ENCODE measurements around the gene EFNA5. TPM values are rescaled to one million over a fixed set of nuclear protein-coding genes. Genes with fewer than 3 reads are reported as not detected.

Gene EFNA5
- total RNA-seq, 2 donors from 2014 or later: 5.6 to 7.2 TPM

- no peak for DNase-seq (ENCODE audit: low spot score)
- TF ChIP-seq CTCF (IDR thresholded peaks at IDR 0.05) (no peak), POLR2A (IDR thresholded peaks at IDR 0.05) (no peak), POLR2AphosphoS5 (IDR thresholded peaks at IDR 0.05) (no peak)
- Histone ChIP-seq H3K9me3 (no peaks in the 10 kb centered on the region), H3K27ac (no peak overlapping the region), H3K4me3 (no peak overlapping the region), H3K27me3 (replicated peaks; ENCODE audit: insufficient read depth) (no peaks in the 10 kb centered on the region), H3K4me1 (replicated peaks) (no peaks in the 10 kb centered on the region), H3K36me3 (no peaks in the 10 kb centered on the region)
- intact Hi-C loops (cut with DNase I): loop anchor here (10.0 kb wide), 3 partner anchors 102 to 508 kb away; partner anchors contain the start of gene EFNA5
- 65% methylated on average over 8 of the region's 8 CpGs for WGBS
These were observed 97.9 kb downstream of the EFNA5 start for GRCh38 chr5:107572715-107573368.

GRCh38 chr5:107571621-107572536 is 98.9 kb downstream of the EFNA5 start:
- DNase-seq (ENCODE audit: low spot score): peak; percentile 97
- WGBS: 2% methylated on average over 26 of the region's 26 CpGs
- no peaks in the 10 kb centered on the region for H3K36me3 ChIP-seq
- no peaks in the 10 kb centered on the region for H3K9me3 ChIP-seq
- intact Hi-C loops (cut with DNase I): loop anchor here (10.0 kb wide), 3 partner anchors 103 to 507 kb away; partner anchors contain the start of gene EFNA5
- TF ChIP-seq POLR2A (IDR thresholded peaks at IDR 0.05): peak; percentile 20
- TF ChIP-seq CTCF (IDR thresholded peaks at IDR 0.05): peak; percentile 89 to 97 (median 92)
- peak; percentile 89 for TF ChIP-seq POLR2AphosphoS5 (IDR thresholded peaks at IDR 0.05)
- no peaks in the 10 kb centered on the region for H3K4me1 ChIP-seq (replicated peaks)
- peak overlapping the region; percentile 28 to 34 for H3K4me3 ChIP-seq
- H3K27ac ChIP-seq: peak overlapping the region; percentile 69 to 70
- no peaks in the 10 kb centered on the region for H3K27me3 ChIP-seq (replicated peaks; ENCODE audit: insufficient read depth)

GRCh38 chr5:107570805-107571531 is 99.8 kb downstream of the EFNA5 start:
- Histone ChIP-seq H3K27ac (peak overlapping the region; percentile 69 to 70), H3K9me3 (no peaks in the 10 kb centered on the region), H3K36me3 (no peaks in the 10 kb centered on the region), H3K27me3 (replicated peaks; ENCODE audit: insufficient read depth) (no peaks in the 10 kb centered on the region), H3K4me3 (peak overlapping the region in 1 of 2 donors; percentile 28), H3K4me1 (replicated peaks) (no peaks in the 10 kb centered on the region)
- DNase-seq (ENCODE audit: low spot score): no peak
- intact Hi-C loops (cut with DNase I): loop anchor here (10.0 kb wide), 3 partner anchors 104 to 506 kb away; partner anchors contain the start of gene EFNA5
- TF ChIP-seq POLR2A (IDR thresholded peaks at IDR 0.05) (no peak), POLR2AphosphoS5 (IDR thresholded peaks at IDR 0.05) (no peak), CTCF (IDR thresholded peaks at IDR 0.05) (no peak)
- WGBS: 36% methylated on average over 14 of the region's 14 CpGs

- no peak overlapping the region for H3K27ac ChIP-seq
- no peaks in the 10 kb centered on the region for H3K4me1 ChIP-seq (replicated peaks)
- H3K27me3 ChIP-seq (replicated peaks; ENCODE audit: insufficient read depth): no peaks in the 10 kb centered on the region
- no peak for DNase-seq (ENCODE audit: low spot score)
- TF ChIP-seq POLR2AphosphoS5 (IDR thresholded peaks at IDR 0.05) (no peak), POLR2A (IDR thresholded peaks at IDR 0.05) (no peak), CTCF (IDR thresholded peaks at IDR 0.05) (no peak)
- intact Hi-C loops (cut with DNase I): loop anchor here (10.0 kb wide), 3 partner anchors 105 to 505 kb away; partner anchors contain the start of gene EFNA5
- H3K9me3 ChIP-seq: no peaks in the 10 kb centered on the region
- WGBS: 79% methylated on average over 4 of the region's 4 CpGs
- no peaks in the 10 kb centered on the region for H3K36me3 ChIP-seq
- H3K4me3 ChIP-seq: no peak overlapping the region
These were observed 100.6 kb downstream of the EFNA5 start for GRCh38 chr5:107570181-107570580.

All from prostate gland (tissue), 2 donors.